Stimulated activated CD8-positive, alpha-beta memory T cell treated with anti-CD3 and anti-CD28 coated beads, Interleukin-7, amount 100 ng/mL, for 24 hours (primary cell): ENCODE data around the gene FBXL12.
"Not testable (repeated sequence)": the region's sequence is repeated elsewhere in the genome, so short reads cannot be mapped to it uniquely, and the experiment has no call there.

Experiments used
- DNase-seq: peaks from one replicate; pipeline ENCODE4 v3.0.0-alpha.2; 2020; ENCODE audit warnings: low read depth

Gene FBXL12

GRCh38 chr19:9838324-9838723 lies 19.4 kb upstream of the FBXL12 start:
- DNase-seq, result no peak

- no peak for DNase-seq
Observed at GRCh38 chr19:9836021-9836420, 17.1 kb upstream of the FBXL12 start.

- DNase-seq, result no peak
Observed at GRCh38 chr19:9835507-9835949, 16.6 kb upstream of the FBXL12 start.

- DNase-seq, result peak; percentile 96
Observed at GRCh38 chr19:9834726-9835506, 16.0 kb upstream of the FBXL12 start, which contains the start of gene PIN1. Gene PIN1, plus strand, starts transcription at chr19:9835318. Its CDS starts 27 bp downstream, at chr19:9835345.

GRCh38 chr19:9834307-9834725 lies 15.4 kb upstream of the FBXL12 start:
- DNase-seq, result no peak

- DNase-seq, result no peak
Observed at GRCh38 chr19:9828551-9829063, 9.7 kb upstream of the FBXL12 start.

- peak; percentile 77 for DNase-seq
Observed at GRCh38 chr19:9827289-9828238, 8.7 kb upstream of the FBXL12 start, which contains the start of gene UBL5. Gene UBL5, plus strand, starts transcription at chr19:9827918. Its CDS starts 420 bp downstream, at chr19:9828338.

- no peak for DNase-seq
Observed at GRCh38 chr19:9823816-9824215, 4.9 kb upstream of the FBXL12 start.

GRCh38 chr19:9820034-9820433 lies 1.2 kb upstream of the FBXL12 start:
- not testable (repeated sequence) for DNase-seq

GRCh38 chr19:9819596-9819909 lies 674 bp upstream of the FBXL12 start:
- DNase-seq, result no peak

GRCh38 chr19:9818175-9818733 lies 625 bp downstream of the FBXL12 start:
- no peak for DNase-seq

GRCh38 chr19:9811139-9811538 lies 7.7 kb downstream of the FBXL12 start:
- DNase-seq, result no peak

GRCh38 chr19:9808855-9809824 lies 9.7 kb downstream of the FBXL12 start:
- DNase-seq, result no peak

GRCh38 chr19:9806803-9807202 lies 12.1 kb downstream of the FBXL12 start:
- no peak for DNase-seq

- DNase-seq, result no peak
Observed at GRCh38 chr19:9801976-9802375, 16.9 kb downstream of the FBXL12 start.

GRCh38 chr19:9799162-9799561 lies 19.7 kb downstream of the FBXL12 start:
- DNase-seq, result no peak

GRCh38 chr19:9797871-9798270 lies 21.0 kb downstream of the FBXL12 start:
- no peak for DNase-seq

- peak; percentile 58 for DNase-seq
Observed at GRCh38 chr19:9796113-9796773, 22.6 kb downstream of the FBXL12 start.

GRCh38 chr19:9793071-9793591 lies 25.7 kb downstream of the FBXL12 start:
- DNase-seq, result peak; percentile 35
